Smooth muscle cell (in vitro differentiated cells): ENCODE measurements around the gene CPED1. TPM values are rescaled to one million over a fixed set of nuclear protein-coding genes. Genes with fewer than 3 reads are reported as not detected.
"Not testable (repeated sequence)": the region's sequence is repeated elsewhere in the genome, so short reads cannot be mapped to it uniquely, and the experiment has no call there.

ENCODE experiments used
- DNase-seq: peaks from one replicate; lab custom pipeline; 2025; ENCODE audit not compliant: unreplicated experiment; lab: John Stamatoyannopoulos, UW
- H2AFZ ChIP-seq: fragments of 200-600 bp; sonication (generic); 2 replicates; pipeline ENCODE4 v1.6.0; 2016; ENCODE audit warnings: antibody characterized with exemption, low read depth, mild to moderate bottlenecking
- H3F3A ChIP-seq: fragments of 200-600 bp; sonication (generic); 2 replicates; pipeline ENCODE4 v1.6.0; 2017; ENCODE audit warnings: antibody characterized with exemption, low read depth
- H3K27ac ChIP-seq: fragments of 200-600 bp; sonication (generic); 2 replicates; pipeline ENCODE4 v1.5.1; 2016; ENCODE audit warnings: low read depth, mild to moderate bottlenecking
- H3K27me3 ChIP-seq: fragments of 200-600 bp; sonication (generic); 2 replicates; pipeline ENCODE4 v1.6.1; 2016; ENCODE audit warnings: low read depth, mild to moderate bottlenecking
- H3K36me3 ChIP-seq: fragments of 200-600 bp; sonication (generic); 2 replicates; pipeline ENCODE4 v1.5.1; 2016; ENCODE audit warnings: low read depth
- H3K4me1 ChIP-seq: fragments of 200-600 bp; sonication (generic); 2 replicates; pipeline ENCODE4 v1.5.1; 2016; ENCODE audit warnings: low read depth
- H3K4me2 ChIP-seq: fragments of 200-600 bp; sonication (generic); 2 replicates; pipeline ENCODE4 v1.6.0; 2016; ENCODE audit warnings: mild to moderate bottlenecking
- H3K4me3 ChIP-seq: fragments of 200-600 bp; sonication (generic); 2 replicates; pipeline ENCODE4 v1.5.1; 2016; ENCODE audit warnings: mild to moderate bottlenecking
- H3K79me2 ChIP-seq: fragments of 200-600 bp; sonication (generic); 2 replicates; pipeline ENCODE4 v1.6.0; 2016; ENCODE audit warnings: low read depth, mild to moderate bottlenecking
- H3K9ac ChIP-seq: fragments of 200-600 bp; sonication (generic); 2 replicates; pipeline ENCODE4 v1.6.0; 2016; ENCODE audit warnings: low read depth
- H3K9me3 ChIP-seq: fragments of 200-600 bp; sonication (generic); replicated peaks from 2 replicates; pipeline ENCODE4 v1.5.1; 2016; ENCODE audit warnings: low read depth
- H4K20me1 ChIP-seq: fragments of 200-600 bp; sonication (generic); 2 replicates; pipeline ENCODE4 v1.6.0; 2016; ENCODE audit warnings: low read depth
- CTCF ChIP-seq: fragments of 200-600 bp; sonication (generic); IDR thresholded peaks from 2 replicates; pipeline ENCODE4 v1.5.1; 2017; ENCODE audit warnings: borderline replicate concordance, mild to moderate bottlenecking, antibody characterized with exemption; ENCODE audit not compliant: insufficient read depth, poor library complexity, severe bottlenecking
- WGBS: methylation state at CpG from one replicate; pipeline ENCODE4 v1.1.7; 2016; ENCODE audit warnings: low lambda C conversion rate; 5-methylcytosine and 5-hydroxymethylcytosine counted together
- polyA plus RNA-seq: library from polyadenylated mRNA; unstranded; fragments of >200 nt; fragmentation: Nextera tagmentation; extraction: Ambion mirVana; gene quantifications from 2 replicates; pipeline ENCODE4 v1.2.1, GENCODE V29; 2016
- total RNA-seq: library from RNA; depleted of rRNA; stranded (reverse); fragments of >200 nt; gene quantifications from 2 replicates; pipeline ENCODE4 v1.2.3, GENCODE V29; 2014

The CPED1 gene
- total and polyA plus RNA-seq, 2 experiments from 2014 or later = 9.5 to 12.9 TPM

GRCh38 chr7:121228779-121229178, 240.3 kb downstream of the CPED1 start:
- Histone ChIP-seq H3K9ac (no peak overlapping the region), H3K4me3 (no peak overlapping the region), H3K4me1 (no peaks in the 10 kb centered on the region), H3K4me2 (no peak overlapping the region), H3K36me3 (no peaks in the 10 kb centered on the region), H3K27me3 (no peaks in the 10 kb centered on the region), H2AFZ (no peak overlapping the region), H3F3A (no peaks in the 10 kb centered on the region), H3K79me2 (no peaks in the 10 kb centered on the region), H4K20me1 (no peaks in the 10 kb centered on the region), H3K9me3 (no peaks in the 10 kb centered on the region), H3K27ac (no peak overlapping the region)
- TF ChIP-seq CTCF = no peak
- no peak for DNase-seq
- WGBS = 93% methylated on average over 1 of the region's 1 CpG

GRCh38 chr7:121235201-121235600, 246.7 kb downstream of the CPED1 start:
- H3K9ac ChIP-seq = no peak overlapping the region
- TF ChIP-seq CTCF = no peak
- H2AFZ ChIP-seq = no peak overlapping the region
- DNase-seq = no peak
- H3K27ac ChIP-seq = no peak overlapping the region
- H3K36me3 ChIP-seq = no peaks in the 10 kb centered on the region
- H4K20me1 ChIP-seq = no peaks in the 10 kb centered on the region
- H3K4me2 ChIP-seq = no peak overlapping the region
- H3K4me3 ChIP-seq = no peak overlapping the region
- no peaks in the 10 kb centered on the region for H3K4me1 ChIP-seq
- H3F3A ChIP-seq = no peaks in the 10 kb centered on the region
- no peaks in the 10 kb centered on the region for H3K79me2 ChIP-seq
- H3K9me3 ChIP-seq = no peaks in the 10 kb centered on the region
- no peaks in the 10 kb centered on the region for H3K27me3 ChIP-seq

GRCh38 chr7:121237601-121238000, 249.1 kb downstream of the CPED1 start:
- H4K20me1 ChIP-seq = no peaks in the 10 kb centered on the region
- H3K4me2 ChIP-seq = no peak overlapping the region
- no peak overlapping the region for H3K4me3 ChIP-seq
- TF ChIP-seq CTCF = no peak
- H3F3A ChIP-seq = no peaks in the 10 kb centered on the region
- DNase-seq = no peak
- H3K27me3 ChIP-seq = no peaks in the 10 kb centered on the region
- no peak overlapping the region for H2AFZ ChIP-seq
- no peaks in the 10 kb centered on the region for H3K36me3 ChIP-seq
- no peak overlapping the region for H3K9ac ChIP-seq
- no peak overlapping the region for H3K27ac ChIP-seq
- WGBS = 90% methylated on average over 3 of the region's 3 CpGs
- no peaks in the 10 kb centered on the region for H3K9me3 ChIP-seq
- H3K79me2 ChIP-seq = no peaks in the 10 kb centered on the region
- H3K4me1 ChIP-seq = no peaks in the 10 kb centered on the region

- Histone ChIP-seq H3K27me3 (no peaks in the 10 kb centered on the region), H3K9ac (no peak overlapping the region), H3K4me3 (no peak overlapping the region), H4K20me1 (no peaks in the 10 kb centered on the region), H3K9me3 (no peaks in the 10 kb centered on the region), H3K4me2 (no peak overlapping the region), H3K27ac (no peak overlapping the region), H2AFZ (no peak overlapping the region), H3K36me3 (no peaks in the 10 kb centered on the region), H3K79me2 (no peaks in the 10 kb centered on the region), H3F3A (no peaks in the 10 kb centered on the region), H3K4me1 (no peaks in the 10 kb centered on the region)
- DNase-seq = no peak
- 91% methylated on average over 7 of the region's 7 CpGs for WGBS
- TF ChIP-seq CTCF = no peak
Observed at GRCh38 chr7:121244120-121244870, 255.8 kb downstream of the CPED1 start.

- H3K4me3 ChIP-seq, H2AFZ ChIP-seq, DNase-seq, H4K20me1 ChIP-seq, H3F3A ChIP-seq, H3K27ac ChIP-seq, H3K79me2 ChIP-seq, H3K9ac ChIP-seq, H3K4me2 ChIP-seq, H3K27me3 ChIP-seq, H3K4me1 ChIP-seq, H3K9me3 ChIP-seq, H3K36me3 ChIP-seq: not testable (repeated sequence)
- 95% methylated on average over 1 of the region's 1 CpG for WGBS
Observed at GRCh38 chr7:121251367-121251766, 262.9 kb downstream of the CPED1 start.
